ENCODE results near the gene MYOZ1.
"Not testable (repeated sequence)": the region's sequence is repeated elsewhere in the genome, so short reads cannot be mapped to it uniquely, and the experiment has no call there.

The MYOZ1 gene

GRCh38 chr10:73641328-73642060, at the start of gene MYOZ1:
MYOZ1 (minus strand) TSS chr10:73641474; CDS start chr10:73640017, 1,457 bp downstream.
- DNase-seq: no peak

- DNase-seq: not testable (repeated sequence)
These were observed 49.5 kb upstream of the MYOZ1 start for GRCh38 chr10:73690755-73691154.

- not testable (repeated sequence) for DNase-seq
These were observed 48.3 kb upstream of the MYOZ1 start for GRCh38 chr10:73689596-73689995.

- not testable (repeated sequence) for DNase-seq
These were observed 46.4 kb upstream of the MYOZ1 start for GRCh38 chr10:73687641-73688040.

GRCh38 chr10:73674546-73674945, 33.3 kb upstream of the MYOZ1 start:
- not testable (repeated sequence) for DNase-seq

- not testable (repeated sequence) for DNase-seq
These were observed 27.1 kb upstream of the MYOZ1 start for GRCh38 chr10:73668378-73668777.

GRCh38 chr10:73666153-73666809, 25.0 kb upstream of the MYOZ1 start:
- DNase-seq: not testable (repeated sequence)

GRCh38 chr10:73665581-73665980, 24.3 kb upstream of the MYOZ1 start:
- not testable (repeated sequence) for DNase-seq

GRCh38 chr10:73664156-73665040, 23.1 kb upstream of the MYOZ1 start:
- not testable (repeated sequence) for DNase-seq

GRCh38 chr10:73663621-73664020, 22.3 kb upstream of the MYOZ1 start:
- not testable (repeated sequence) for DNase-seq

- DNase-seq: not testable (repeated sequence)
These were observed 21.4 kb upstream of the MYOZ1 start for GRCh38 chr10:73662705-73663104.

GRCh38 chr10:73655990-73656298, 14.7 kb upstream of the MYOZ1 start, which contains the start of gene SYNPO2L:
SYNPO2L (minus strand) TSS chr10:73656029; CDS start chr10:73655922, 107 bp downstream.
- DNase-seq: peak; percentile 77

GRCh38 chr10:73655257-73655989, 14.1 kb upstream of the MYOZ1 start:
- DNase-seq: no peak

- no peak for DNase-seq
These were observed 12.4 kb upstream of the MYOZ1 start for GRCh38 chr10:73653701-73654100.

- no peak for DNase-seq
These were observed 11.9 kb upstream of the MYOZ1 start for GRCh38 chr10:73653195-73653594.

GRCh38 chr10:73650537-73651331, 9.5 kb upstream of the MYOZ1 start:
- peak; percentile 81 for DNase-seq

GRCh38 chr10:73649876-73650536, 8.7 kb upstream of the MYOZ1 start:
- DNase-seq: no peak

- DNase-seq: no peak
These were observed 7.9 kb upstream of the MYOZ1 start for GRCh38 chr10:73648975-73649829.

- no peak for DNase-seq
These were observed 6.8 kb upstream of the MYOZ1 start for GRCh38 chr10:73647875-73648651.

Measured in femur (tissue), 1 donor.